Ovary (tissue), 3 donors: Measurements from ENCODE around the gene DMGDH.

Experiments
- CTCF ChIP-seq, 3 donors: fragments of 450-650 bp in 2 of 3; fragments of 200-600 bp in 1 of 3; IDR thresholded peaks; one replicate each; pipeline versions ENCODE4 v1.5.1 to v1.8.0; 2016 to 2022; ENCODE audit warnings: antibody characterized with exemption in 3 of 3, mild to moderate bottlenecking in 1 of 3
- EP300 ChIP-seq: sonication (generic); formaldehyde crosslinking; IDR thresholded peaks from one replicate; pipeline ENCODE4 v1.6.1; 2017; ENCODE audit warnings: antibody characterized with exemption
- donor health status: DM: no; HTN: no; CAD: no.

- no peak for TF ChIP-seq CTCF (IDR thresholded peaks at IDR 0.05)
- no peak for TF ChIP-seq EP300
Observed at GRCh38 chr5:79108792-79109191, 39.3 kb upstream of the DMGDH start.
